ENCODE measurements around the gene EIF5.

GRCh38 chr14:103317976-103318580, 16.0 kb upstream of the EIF5 start:
- TF ChIP-seq CTCF (IDR thresholded peaks at IDR 0.05) (no peak), POLR2A (IDR thresholded peaks at IDR 0.05; ENCODE audit: low read depth) (no peak)
